PC-9 (cell line): ENCODE measurements around the gene RAP1GAP2. TPM values are rescaled to one million over a fixed set of nuclear protein-coding genes. Genes with fewer than 3 reads are reported as not detected.

Source experiments
- BruUV-seq: library from RNA; stranded (reverse); fragments of 400-500 nt; replicated peaks from 2 replicates; lab custom pipeline; 2021; lab: Mats Ljungman, UMichigan
- CTCF ChIA-PET: fragments of 300-600 bp; sonication (Branson Sonifier 250); formaldehyde crosslinking; loops from one replicate; lab custom pipeline; 2022; ENCODE audit warnings: antibody characterized with exemption; lab: Charles Lee
- POLR2A ChIA-PET: fragments of 300-600 bp; sonication (Branson Sonifier 250); formaldehyde crosslinking; loops from one replicate; lab custom pipeline; 2022; ENCODE audit warnings: antibody characterized with exemption; ENCODE audit not compliant: unreplicated experiment; lab: Charles Lee
- DNase-seq, 2 experiments: peaks; one replicate each; pipeline versions ENCODE4 v3.0.0 to v3.0.0-alpha.2; 2015 to 2022; ENCODE audit warnings: mixed read lengths in 1 of 2
- H2AFZ ChIP-seq: fragments of 200-600 bp; sonication (generic); 2 replicates; pipeline ENCODE4 v1.8.1; 2017; ENCODE audit warnings: antibody characterized with exemption
- H3F3A ChIP-seq: fragments of 200-600 bp; sonication (generic); 2 replicates; pipeline ENCODE4 v1.8.1; 2017; ENCODE audit warnings: antibody characterized with exemption, mild to moderate bottlenecking, low read depth; ENCODE audit not compliant: insufficient read depth
- H3K27ac ChIP-seq: fragments of 200-600 bp; sonication (generic); 2 replicates; pipeline ENCODE4 v1.6.1; 2016; ENCODE audit warnings: mixed run types
- H3K27me3 ChIP-seq: fragments of 200-600 bp; sonication (generic); 2 replicates; pipeline ENCODE4 v1.6.1; 2016; ENCODE audit warnings: low read depth, mixed run types; ENCODE audit not compliant: insufficient read depth
- H3K36me3 ChIP-seq: fragments of 200-600 bp; sonication (generic); 2 replicates; pipeline ENCODE4 v1.6.1; 2016; ENCODE audit warnings: low read depth, mixed run types
- H3K4me1 ChIP-seq: fragments of 200-600 bp; sonication (generic); replicated peaks from 2 replicates; pipeline ENCODE4 v1.6.1; 2016; ENCODE audit warnings: mixed run types; ENCODE audit not compliant: insufficient read depth
- H3K4me2 ChIP-seq: fragments of 200-600 bp; sonication (generic); 2 replicates; pipeline ENCODE4 v1.6.1; 2017; ENCODE audit warnings: mixed run types
- H3K4me3 ChIP-seq: fragments of 200-600 bp; sonication (generic); 2 replicates; pipeline ENCODE4 v1.6.1; 2016; ENCODE audit warnings: mixed run types
- H3K79me2 ChIP-seq: fragments of 200-600 bp; sonication (generic); 2 replicates; pipeline ENCODE4 v1.6.1; 2017; ENCODE audit warnings: low read depth, mixed run types
- H3K9me2 ChIP-seq: fragments of 200-600 bp; sonication (generic); 2 replicates; pipeline ENCODE4 v1.8.1; 2017; ENCODE audit warnings: mild to moderate bottlenecking; ENCODE audit not compliant: insufficient read depth
- H3K9me3 ChIP-seq: fragments of 200-600 bp; sonication (generic); 2 replicates; pipeline ENCODE4 v1.8.1; 2016; ENCODE audit warnings: low read depth; ENCODE audit not compliant: insufficient read depth
- H4K20me1 ChIP-seq: fragments of 200-600 bp; sonication (generic); 2 replicates; pipeline ENCODE4 v1.8.1; 2017; ENCODE audit not compliant: insufficient read depth
- CTCF ChIP-seq: fragments of 200-600 bp; sonication (generic); conservative IDR thresholded peaks from 2 replicates; pipeline ENCODE4 v1.6.1; 2017; ENCODE audit warnings: mixed run types, antibody characterized with exemption, mild to moderate bottlenecking, moderate library complexity
- EZH2 ChIP-seq: fragments of 200-600 bp; sonication (generic); IDR thresholded peaks from 2 replicates; pipeline ENCODE4 v1.8.0; 2017; ENCODE audit warnings: antibody characterized with exemption, low read depth
- intact Hi-C: fragments of 100-400 bp; cut with micrococcal nuclease; formaldehyde crosslinking; loops from one replicate; pipeline ENCODE4 v1.10.0; 2022; ENCODE audit not compliant: unreplicated experiment
- total RNA-seq: library from RNA; stranded (reverse); gene quantifications from 2 replicates; pipeline ENCODE4 v1.2.3, GENCODE V29; 2021

The RAP1GAP2 gene
- total RNA-seq, 1 experiment from 2014 or later, result 10.1 TPM

DNA sequence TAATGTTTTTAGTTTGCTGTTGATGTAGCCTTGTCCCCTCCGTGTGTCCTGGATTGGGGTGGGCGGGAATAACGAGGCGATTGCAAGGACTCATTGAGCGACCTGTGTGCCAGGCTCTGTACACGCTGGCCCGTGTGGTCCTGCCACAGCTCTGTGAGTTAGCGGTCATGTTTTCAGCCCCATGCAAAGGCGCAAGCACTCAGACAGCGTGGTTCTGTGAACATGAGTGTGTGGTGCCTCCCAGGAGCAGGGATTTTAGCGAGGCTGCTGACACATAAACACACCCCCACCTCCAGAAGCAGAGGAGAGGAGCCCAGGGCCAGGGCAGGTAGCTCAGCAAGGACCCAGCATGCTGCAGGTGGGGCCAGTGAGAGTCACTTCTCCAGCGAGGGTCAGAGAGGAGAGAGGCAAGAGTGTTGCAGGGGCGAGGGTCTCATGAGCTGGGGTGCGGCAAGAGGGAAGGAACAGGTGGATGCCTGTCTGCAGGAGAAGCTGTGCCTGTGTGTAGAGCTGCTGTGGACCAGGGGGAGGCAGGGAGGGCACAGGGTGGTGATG lies 151.8 kb downstream of the RAP1GAP2 start:
- Histone ChIP-seq H4K20me1 (no peaks in the 10 kb centered on the region), H3K4me2 (no peak overlapping the region), H3K27me3 (no peaks in the 10 kb centered on the region), H3K9me3 (no peaks in the 10 kb centered on the region), H3K9me2 (no peaks in the 10 kb centered on the region), H3K79me2 (no peaks in the 10 kb centered on the region), H2AFZ (no peak overlapping the region), H3K36me3 (no peaks in the 10 kb centered on the region), H3K4me1 (peaks cover 13% of the 10 kb centered on the region), H3F3A (peaks cover 11% of the 10 kb centered on the region), H3K4me3 (no peak overlapping the region), H3K27ac (no peak overlapping the region)
- intact Hi-C loops, result no loop called here
- POLR2A ChIA-PET, result no interaction called here
- no peak for TF ChIP-seq CTCF
- DNase-seq, result no peak
- CTCF ChIA-PET, result no interaction called here
- BruUV-seq, result no TSS peak

- Histone ChIP-seq H3K9me3 (no peaks in the 10 kb centered on the region), H3K27me3 (no peaks in the 10 kb centered on the region), H4K20me1 (no peaks in the 10 kb centered on the region), H3F3A (peaks cover 3% of the 10 kb centered on the region), H3K4me2 (no peak overlapping the region), H3K4me1 (0 out of 2 replicates have a peak, but pooled peaks cover 5% of the 10 kb centered on the region), H3K4me3 (no peak overlapping the region), H3K27ac (no peak overlapping the region), H2AFZ (no peak overlapping the region), H3K9me2 (no peaks in the 10 kb centered on the region), H3K36me3 (no peaks in the 10 kb centered on the region), H3K79me2 (no peaks in the 10 kb centered on the region)
- intact Hi-C loops, result no loop called here
- no TSS peak for BruUV-seq
- ChIA-PET POLR2A (no interaction called here), CTCF (no interaction called here)
- DNase-seq, result no peak
- TF ChIP-seq EZH2 (no peak), CTCF (no peak)
Measured at GRCh38 chr17:2948721-2949468, 152.7 kb downstream of the RAP1GAP2 start.

- no TSS peak for BruUV-seq
- H3K27me3 ChIP-seq, result no peaks in the 10 kb centered on the region
- H4K20me1 ChIP-seq, result no peaks in the 10 kb centered on the region
- POLR2A ChIA-PET, result no interaction called here
- H3K36me3 ChIP-seq, result no peaks in the 10 kb centered on the region
- no peak overlapping the region for H3K4me2 ChIP-seq
- DNase-seq, result peak; percentile 54 to 71
- no peaks in the 10 kb centered on the region for H3K9me3 ChIP-seq
- H3K4me1 ChIP-seq, result peaks cover 8% of the 10 kb centered on the region
- H2AFZ ChIP-seq, result no peak overlapping the region
- intact Hi-C loops, result no loop called here
- CTCF ChIA-PET, result no interaction called here
- no peak overlapping the region for H3K4me3 ChIP-seq
- TF ChIP-seq EZH2 (no peak), CTCF (no peak)
- H3K9me2 ChIP-seq, result no peaks in the 10 kb centered on the region
- no peaks in the 10 kb centered on the region for H3K79me2 ChIP-seq
- no peak overlapping the region for H3K27ac ChIP-seq
- peaks cover 4% of the 10 kb centered on the region for H3F3A ChIP-seq
Measured at GRCh38 chr17:2949469-2950044, 153.3 kb downstream of the RAP1GAP2 start.
